ENCODE measurements around the gene ANKRD13D.
"Not testable (repeated sequence)": the region's sequence is repeated elsewhere in the genome, so short reads cannot be mapped to it uniquely, and the experiment has no call there.

ANKRD13D gene

GRCh38 chr11:67289226-67289650 lies at the start of gene ANKRD13D:
Gene ANKRD13D (plus strand): TSS chr11:67289303. CDS start chr11:67289461, 158 bp downstream.
- DNase-seq = no peak

GRCh38 chr11:67239783-67240575 lies 49.1 kb upstream of the ANKRD13D start:
- peak; percentile 90 for DNase-seq

- no peak for DNase-seq
Measured at GRCh38 chr11:67240576-67241389, 48.3 kb upstream of the ANKRD13D start.

- no peak for DNase-seq
Measured at GRCh38 chr11:67242548-67242947, 46.6 kb upstream of the ANKRD13D start.

GRCh38 chr11:67243051-67243450 lies 46.1 kb upstream of the ANKRD13D start:
- DNase-seq = no peak

DNA sequence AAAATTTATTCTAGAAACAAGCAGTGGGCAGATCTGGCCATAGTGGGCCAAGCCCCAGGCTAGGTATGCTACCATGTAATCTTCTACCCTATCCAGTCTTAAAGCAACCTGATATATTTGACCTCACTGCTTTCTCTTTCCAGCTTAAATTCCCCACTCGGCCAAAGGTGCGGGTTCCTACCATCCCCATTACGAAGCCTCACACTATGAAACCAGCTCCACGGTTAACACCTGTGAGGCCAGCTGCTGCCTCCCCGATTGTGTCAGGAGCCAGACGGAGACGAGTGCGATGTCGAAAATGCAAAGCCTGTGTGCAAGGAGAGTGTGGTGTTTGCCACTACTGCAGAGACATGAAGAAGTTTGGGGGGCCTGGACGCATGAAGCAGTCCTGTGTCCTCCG lies 44.1 kb upstream of the ANKRD13D start:
- DNase-seq = no peak

DNA sequence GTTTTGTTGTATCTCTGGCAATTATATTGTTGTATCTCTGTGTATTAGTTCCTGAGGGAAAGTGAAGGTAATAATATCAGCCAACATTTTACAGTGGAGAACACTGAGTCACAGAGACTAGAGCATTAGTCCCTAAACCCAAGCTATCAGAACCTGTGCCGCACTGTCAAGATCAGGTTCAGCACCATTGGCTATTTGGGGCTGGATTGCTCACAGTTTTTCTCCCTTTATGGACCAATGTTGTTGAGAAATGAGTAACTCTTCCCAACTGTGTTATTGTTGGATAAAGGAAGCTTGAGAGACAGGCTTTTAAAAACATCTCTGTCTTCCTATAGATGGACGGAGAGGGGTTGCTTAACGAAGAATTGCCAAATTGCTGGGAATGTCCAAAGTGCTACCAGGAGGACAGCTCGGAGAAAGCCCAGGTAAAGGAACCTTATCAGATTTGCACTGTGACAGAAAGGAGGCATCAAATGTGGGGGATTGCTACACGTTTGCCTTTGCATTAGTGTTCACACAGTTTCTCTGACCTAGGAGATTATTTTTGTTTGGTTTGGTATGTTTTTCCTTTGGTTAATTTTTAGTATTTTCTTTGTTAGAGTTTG lies 41.1 kb upstream of the ANKRD13D start:
- DNase-seq = no peak

- no peak for DNase-seq
Measured at GRCh38 chr11:67248653-67249052, 40.5 kb upstream of the ANKRD13D start.

DNA sequence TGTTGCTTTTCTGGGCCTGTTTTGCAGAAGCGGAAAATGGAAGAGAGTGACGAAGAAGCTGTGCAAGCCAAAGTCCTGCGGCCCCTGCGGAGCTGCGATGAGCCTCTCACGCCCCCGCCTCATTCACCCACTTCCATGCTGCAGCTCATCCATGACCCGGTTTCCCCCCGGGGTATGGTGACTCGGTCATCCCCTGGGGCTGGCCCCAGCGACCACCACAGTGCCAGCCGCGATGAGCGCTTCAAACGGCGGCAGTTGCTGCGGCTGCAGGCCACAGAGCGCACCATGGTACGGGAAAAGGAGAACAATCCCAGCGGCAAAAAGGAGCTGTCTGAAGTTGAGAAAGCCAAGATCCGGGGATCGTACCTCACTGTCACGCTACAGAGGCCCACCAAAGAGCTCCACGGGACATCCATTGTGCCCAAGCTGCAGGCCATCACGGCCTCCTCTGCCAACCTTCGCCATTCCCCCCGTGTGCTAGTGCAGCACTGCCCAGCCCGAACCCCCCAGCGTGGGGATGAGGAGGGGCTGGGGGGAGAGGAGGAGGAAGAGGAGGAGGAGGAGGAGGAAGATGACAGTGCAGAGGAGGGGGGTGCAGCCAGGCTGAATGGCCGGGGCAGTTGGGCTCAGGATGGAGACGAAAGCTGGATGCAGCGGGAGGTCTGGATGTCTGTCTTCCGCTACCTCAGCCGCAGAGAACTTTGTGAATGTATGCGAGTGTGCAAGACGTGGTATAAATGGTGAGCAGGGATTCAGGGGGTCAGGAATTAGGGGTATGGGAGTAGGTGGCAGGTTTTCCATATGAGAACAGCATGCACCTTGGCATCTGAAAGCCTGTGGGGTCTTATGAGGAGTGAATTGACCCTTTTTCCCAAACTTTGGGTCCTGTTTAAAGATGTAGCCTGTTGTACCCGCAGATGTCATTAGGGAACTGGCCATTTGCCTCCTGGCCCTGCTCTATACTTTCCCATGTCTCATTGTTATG lies 38.8 kb upstream of the ANKRD13D start:
- no peak for DNase-seq

DNA sequence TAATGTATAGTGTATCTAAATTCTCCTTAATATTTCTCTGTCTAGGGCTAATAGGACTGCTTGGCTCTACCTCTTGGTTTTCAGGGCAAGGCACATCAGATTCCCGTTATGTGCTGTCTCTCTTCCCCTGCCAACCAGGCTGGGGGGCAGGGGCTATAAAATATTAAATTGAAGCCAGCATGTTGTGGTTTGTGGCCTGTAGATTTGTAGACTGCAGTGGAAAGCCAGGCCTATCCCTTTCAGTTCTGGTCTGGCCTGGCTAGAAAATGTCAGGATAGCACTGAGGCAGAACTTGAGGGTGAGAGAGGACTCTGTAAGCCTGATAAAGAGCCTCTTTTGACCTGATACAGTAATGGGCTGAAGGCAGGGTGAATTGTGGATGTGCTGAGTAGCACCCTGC lies 37.3 kb upstream of the ANKRD13D start:
- DNase-seq = no peak

DNA sequence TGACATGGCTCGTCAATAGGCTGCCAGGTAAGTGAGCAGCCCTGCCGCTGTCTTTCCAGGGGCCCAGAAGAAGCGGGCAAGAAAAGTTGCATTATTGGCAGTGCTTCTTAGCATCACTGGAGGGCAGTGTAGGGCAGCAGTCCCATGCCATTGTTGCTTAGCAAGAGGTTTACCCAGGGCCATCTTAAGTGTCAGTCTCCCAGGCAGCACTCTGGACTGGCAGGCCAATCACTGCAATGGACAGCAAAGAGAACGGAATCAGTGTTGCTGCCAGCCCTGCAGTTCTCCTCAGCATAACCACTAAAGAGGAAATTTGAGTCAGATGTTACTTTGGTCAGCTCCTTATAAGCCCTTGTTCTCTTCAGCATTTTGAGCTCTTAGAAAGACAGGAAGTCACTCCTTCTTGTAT lies 36.3 kb upstream of the ANKRD13D start:
- no peak for DNase-seq

DNA sequence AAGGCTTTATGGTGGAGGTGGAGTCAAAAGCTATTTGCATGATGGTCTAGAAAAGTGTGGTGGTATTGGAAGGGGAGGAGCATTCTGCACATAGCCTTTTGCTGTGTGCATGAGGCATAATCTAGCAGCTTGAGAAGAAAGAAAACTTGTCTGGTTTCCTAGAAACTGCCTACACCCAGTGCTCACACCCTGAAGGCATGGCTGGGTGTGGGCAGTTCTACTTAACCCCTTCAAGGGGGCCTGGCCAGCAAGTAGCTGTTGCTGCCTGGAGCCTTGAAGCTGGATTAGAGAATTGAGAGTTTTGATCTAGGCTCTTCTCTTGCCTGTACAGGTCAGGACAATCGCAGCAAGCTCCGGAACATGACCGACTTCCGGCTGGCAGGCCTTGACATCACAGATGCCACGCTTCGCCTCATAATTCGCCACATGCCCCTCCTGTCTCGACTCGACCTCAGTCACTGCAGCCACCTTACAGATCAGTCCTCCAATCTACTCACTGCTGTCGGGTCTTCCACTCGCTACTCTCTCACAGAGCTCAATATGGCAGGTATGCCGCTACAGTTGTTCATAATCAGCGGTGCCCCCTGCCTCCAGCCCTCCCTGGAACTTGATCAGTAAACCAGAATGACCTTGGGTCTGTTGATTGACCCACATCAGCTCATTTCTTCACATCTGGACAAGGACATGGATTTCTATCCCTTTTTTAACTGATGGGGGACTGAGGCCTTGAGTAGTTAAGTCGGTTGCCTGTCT lies 35.1 kb upstream of the ANKRD13D start:
- no peak for DNase-seq

DNA sequence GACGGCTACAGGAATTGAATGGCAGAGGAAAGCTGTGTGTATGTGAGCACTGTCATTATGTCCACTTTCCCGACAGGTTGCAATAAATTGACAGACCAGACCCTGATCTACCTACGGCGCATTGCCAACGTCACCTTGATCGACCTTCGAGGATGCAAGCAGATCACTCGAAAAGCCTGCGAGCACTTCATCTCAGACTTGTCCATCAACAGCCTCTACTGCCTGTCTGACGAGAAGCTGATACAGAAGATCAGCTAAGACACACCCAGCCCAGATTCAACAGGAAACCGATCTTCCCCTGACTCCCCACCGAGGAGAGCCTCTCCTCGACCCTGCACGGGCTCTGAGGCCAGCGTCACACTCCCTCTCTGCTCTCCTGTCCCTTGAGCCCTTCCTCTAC lies 34.3 kb upstream of the ANKRD13D start:
- no peak for DNase-seq

- DNase-seq = no peak
Measured at GRCh38 chr11:67255353-67255752, 33.8 kb upstream of the ANKRD13D start.

DNA sequence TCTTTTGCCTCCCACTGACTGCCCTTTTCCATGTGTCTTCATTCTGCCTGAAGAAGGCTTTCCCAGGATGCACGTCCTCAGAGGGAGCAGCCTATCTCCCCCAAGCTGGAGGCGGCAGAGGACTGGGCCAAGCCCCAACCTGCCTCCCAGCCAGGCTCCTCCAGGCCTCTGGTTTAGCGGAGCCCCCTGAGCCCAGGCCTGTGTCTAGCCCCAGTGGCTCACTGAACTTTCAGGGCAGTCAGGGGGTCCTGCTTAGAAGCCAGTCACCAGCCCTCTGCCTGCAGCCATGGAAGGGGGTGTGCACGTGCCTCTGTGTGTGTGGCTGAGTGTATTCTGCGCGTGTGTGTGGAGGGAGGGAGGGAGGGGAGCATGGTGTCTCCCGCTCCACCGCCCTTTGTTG lies 33.2 kb upstream of the ANKRD13D start:
- no peak for DNase-seq

- DNase-seq = no peak
Measured at GRCh38 chr11:67256477-67257135, 32.5 kb upstream of the ANKRD13D start.

- no peak for DNase-seq
Measured at GRCh38 chr11:67260406-67260805, 28.7 kb upstream of the ANKRD13D start.

GRCh38 chr11:67260885-67261639 lies 28.0 kb upstream of the ANKRD13D start:
- DNase-seq = not testable (repeated sequence)

GRCh38 chr11:67261640-67261945 lies 27.5 kb upstream of the ANKRD13D start:
- no peak for DNase-seq

DNA sequence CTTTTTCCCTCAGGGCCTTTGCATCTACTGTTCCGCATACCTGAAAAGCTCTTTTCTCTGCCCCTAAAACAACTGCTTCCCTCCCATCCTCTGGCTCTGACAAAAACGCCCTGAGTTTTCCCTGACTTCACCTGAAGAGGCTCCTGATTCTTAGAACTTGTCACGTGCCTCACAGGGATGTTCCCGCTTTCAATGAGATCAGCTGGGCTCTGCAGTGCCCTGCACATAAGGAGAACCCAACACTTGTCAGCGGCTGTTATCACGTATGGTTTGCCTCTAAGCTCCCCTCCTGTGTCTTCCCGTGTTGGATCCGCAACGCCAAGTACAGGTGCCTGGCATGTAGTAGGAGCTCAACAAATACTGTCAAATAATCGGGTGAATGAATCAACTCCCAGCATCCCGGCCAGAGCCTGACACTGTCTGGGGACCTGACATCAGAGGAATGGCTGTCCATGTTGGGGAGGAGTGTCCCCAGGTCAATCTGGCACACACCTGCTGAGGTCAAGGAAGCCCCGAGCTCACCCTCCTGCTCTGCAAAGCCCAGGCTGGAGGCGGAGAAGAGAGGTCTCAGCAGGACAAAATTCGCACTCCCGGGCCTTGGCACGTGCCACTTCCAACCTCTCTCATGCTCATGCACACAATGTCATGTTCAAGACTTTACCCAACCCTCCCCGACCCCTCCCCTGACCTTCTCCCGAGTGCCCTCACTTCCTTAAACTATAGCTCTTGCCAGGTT lies 27.0 kb upstream of the ANKRD13D start:
- no peak for DNase-seq
